K562 (cell line): ENCODE results near the gene GNB2. TPM values are rescaled to one million over a fixed set of nuclear protein-coding genes. Genes with fewer than 3 reads are reported as not detected.

Experiments used
- CCNT2 ChIP-seq: IDR thresholded peaks from 2 replicates; pipeline ENCODE4 v1.6.1; 2011; ENCODE audit warnings: borderline replicate concordance, low read depth, mild to moderate bottlenecking, moderate library complexity, mixed read lengths, low read length; ENCODE audit not compliant: insufficient read length; ENCODE audit errors: extremely low read depth
- DDX20 ChIP-seq: fragments of 450-650 bp; IDR thresholded peaks from 2 replicates; pipeline ENCODE4 v1.6.1; 2016; ENCODE audit warnings: missing genetic modification characterization, low read depth, mild to moderate bottlenecking, missing compliant biosample characterization, moderate library complexity
- FOXJ2 ChIP-seq: fragments of 200-800 bp; sonication (Bioruptor generic); IDR thresholded peaks from 2 replicates; pipeline ENCODE4 v1.6.1; 2016; ENCODE audit warnings: missing genetic modification characterization, missing compliant biosample characterization
- FOXK2 ChIP-seq, 2 experiments: fragments of 450-650 bp; IDR thresholded peaks in 1 of 2; conservative IDR thresholded peaks in 1 of 2; 2 replicates each; pipeline ENCODE4 v1.6.1; 2016; ENCODE audit warnings: low read depth in 2 of 2, mild to moderate bottlenecking in 1 of 2
- MBD2 ChIP-seq: sonication (generic); IDR thresholded peaks from 2 replicates; pipeline ENCODE4 v1.6.1; 2016; ENCODE audit warnings: low read depth, borderline replicate concordance
- MEF2D ChIP-seq: conservative IDR thresholded peaks from 2 replicates; pipeline ENCODE4 v1.6.1; 2016; ENCODE audit warnings: low read depth, missing genetic modification characterization, missing compliant biosample characterization
- NFE2 ChIP-seq: IDR thresholded peaks from 2 replicates; pipeline ENCODE4 v1.6.1; 2014; ENCODE audit warnings: antibody characterized with exemption, low read depth
- NFXL1 ChIP-seq: fragments of 450-650 bp; formaldehyde crosslinking; IDR thresholded peaks from 2 replicates; pipeline ENCODE4 v1.4.0; 2021; ENCODE audit warnings: mild to moderate bottlenecking
- NFYB ChIP-seq: IDR thresholded peaks from 2 replicates; pipeline ENCODE4 v1.6.1; 2011; ENCODE audit warnings: mild to moderate bottlenecking, moderate library complexity; ENCODE audit not compliant: insufficient read length; ENCODE audit errors: extremely low read depth
- NR2F6 ChIP-seq: fragments of 450-650 bp; formaldehyde crosslinking; IDR thresholded peaks from 2 replicates; pipeline ENCODE4 v1.4.0; 2020; ENCODE audit warnings: mild to moderate bottlenecking
- PATZ1 ChIP-seq: fragments of 250-450 bp; sonication (Bioruptor Pico); IDR thresholded peaks from 2 replicates; pipeline ENCODE4 v1.5.0; 2020; ENCODE audit warnings: mild to moderate bottlenecking, borderline replicate concordance
- RCOR1 ChIP-seq, 2 experiments: IDR thresholded peaks; 2 replicates each; pipeline ENCODE4 v1.6.1; 2012; ENCODE audit warnings: low read depth in 2 of 2, low read length in 2 of 2, borderline replicate concordance in 1 of 2, improper control_type of control experiment in 1 of 2
- SMAD1 ChIP-seq: fragments of 150-350 bp; IDR thresholded peaks from 2 replicates; pipeline ENCODE4 v1.6.1; 2014; ENCODE audit warnings: low read length, low read depth; ENCODE audit not compliant: partially characterized antibody
- SMAD3 ChIP-seq: fragments of 450-650 bp; formaldehyde crosslinking; conservative IDR thresholded peaks from 2 replicates; pipeline ENCODE4 v1.4.0; 2020; ENCODE audit warnings: mild to moderate bottlenecking
- SMARCE1 ChIP-seq: fragments of 450-650 bp; IDR thresholded peaks from 2 replicates; pipeline ENCODE4 v1.7.1; 2016; ENCODE audit warnings: mild to moderate bottlenecking
- TAL1 ChIP-seq: fragments of 450-650 bp; IDR thresholded peaks from 2 replicates; pipeline ENCODE4 v1.6.1; 2016; ENCODE audit warnings: mild to moderate bottlenecking
- VEZF1 ChIP-seq: fragments of 200-800 bp; sonication (Bioruptor generic); IDR thresholded peaks from 2 replicates; pipeline ENCODE4 v1.6.1; 2017; ENCODE audit warnings: missing genetic modification characterization, missing compliant biosample characterization
- ZNF133 ChIP-seq: fragments of 250-450 bp; sonication (Bioruptor Pico); IDR thresholded peaks from 2 replicates; pipeline ENCODE4 v1.4.0; 2020; ENCODE audit warnings: mild to moderate bottlenecking
- ZNF445 ChIP-seq: fragments of 250-450 bp; sonication (Bioruptor Pico); IDR thresholded peaks from 2 replicates; pipeline ENCODE4 v1.4.0; 2020; ENCODE audit warnings: low read depth, mild to moderate bottlenecking, moderate library complexity
- ZNF79 ChIP-seq: fragments of 250-450 bp; sonication (Bioruptor Pico); IDR thresholded peaks from 2 replicates; pipeline ENCODE4 v1.4.0; 2020; ENCODE audit warnings: low read depth, mild to moderate bottlenecking, moderate library complexity
- polyA plus RNA-seq, 8 experiments: library from polyadenylated mRNA; depleted of rRNA in 4 of 8; stranded (reverse) in 5 of 8; unstranded in 3 of 8; fragments of >200 nt; fragmentation: Nextera tagmentation in 2 of 8; fragmentation: Illumina TruSeq in 1 of 8; extraction: Ambion mirVana in 2 of 8; extraction: Trizol in 1 of 8; gene quantifications; 2 replicates each; pipeline versions ENCODE4 v1.2.1 to v1.2.3, GENCODE V29; 2011 to 2014; ENCODE audit warnings: inconsistent platforms in 1 of 8, missing spikeins in 1 of 8
- total RNA-seq, 7 experiments: library from RNA; depleted of rRNA in 6 of 7; stranded (reverse); fragments of >200 nt in 6 of 7; fragmentation: Illumina TruSeq in 2 of 7; extraction: Trizol in 2 of 7; gene quantifications; 2 replicates each; pipeline versions ENCODE4 v1.2.1 to v1.2.3, GENCODE V29; 2011 to 2021; ENCODE audit warnings: low replicate concordance in 1 of 7
- TF ChIP-seq, protein P1 (sequence below), 2 experiments: IDR thresholded peaks; 2 replicates each; pipeline ENCODE4 v1.6.1; 2011; ENCODE audit warnings: borderline replicate concordance in 1 of 2, control low read depth in 1 of 2, low read depth in 1 of 2, low read length in 1 of 2, mild to moderate bottlenecking in 1 of 2, mixed read lengths in 1 of 2, moderate library complexity in 1 of 2; ENCODE audit not compliant: insufficient read depth in 1 of 2, insufficient read length in 1 of 2, poor library complexity in 1 of 2, severe bottlenecking in 1 of 2; ENCODE audit errors: extremely low read depth in 1 of 2

The GNB2 gene
- total and polyA plus RNA-seq, 9 of the 15 experiments (the other 6 are each of a cell fraction or from before 2014, with no cell fraction given) = 0.65 to 320 (median 104) TPM

DNA sequence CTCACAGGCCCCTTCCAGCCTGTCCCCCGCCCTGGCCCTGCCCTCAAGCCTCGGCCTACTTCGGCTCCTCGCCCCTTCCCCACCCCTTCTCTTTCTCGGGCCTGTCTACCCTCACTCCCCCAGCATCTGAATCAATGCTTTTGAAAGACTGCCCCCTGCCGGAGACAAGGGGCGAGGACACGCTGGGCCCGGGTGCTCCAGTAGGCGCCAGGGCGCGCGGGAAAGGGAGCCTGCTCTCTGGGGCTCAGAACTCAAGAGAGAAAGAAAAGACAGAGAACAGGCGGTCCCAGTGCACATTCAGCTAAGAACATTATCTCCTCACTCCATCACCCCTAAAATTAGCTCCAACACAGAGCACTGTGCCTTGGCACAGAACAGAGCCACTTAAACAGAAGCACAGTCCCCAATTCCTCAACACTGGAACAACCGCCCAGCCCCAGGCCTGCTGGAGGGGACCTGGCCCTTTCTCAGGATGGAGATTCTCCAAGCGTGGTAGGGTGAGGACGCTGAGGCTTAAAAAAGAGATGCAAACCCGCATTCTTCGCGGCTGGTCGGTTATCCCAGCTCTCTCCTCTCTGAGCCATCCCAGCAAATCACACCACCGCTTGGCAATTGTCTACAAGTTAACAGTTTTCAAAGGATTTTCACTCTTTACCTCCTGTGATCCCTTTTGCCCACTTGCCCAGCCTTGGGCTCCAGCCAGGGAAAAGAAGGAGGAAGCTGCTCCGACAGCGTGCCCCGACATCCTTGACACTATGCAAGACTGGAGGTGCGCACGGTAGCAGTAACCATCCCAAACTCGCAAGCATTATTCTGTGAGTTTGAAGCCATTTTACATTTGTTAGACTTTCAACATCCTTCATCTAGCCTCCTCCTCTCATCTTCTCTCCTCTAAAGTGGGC, 18.4 kb downstream of the GNB2 start (continued):
- no peak for TF ChIP-seq CCNT2
- TF ChIP-seq TAL1 = no peak
- TF ChIP-seq ZNF445 (CRISPR knock-in tag) = no peak
- no peak for TF ChIP-seq NFXL1 (CRISPR knock-in tag)
- no peak for TF ChIP-seq NR2F6 (CRISPR knock-in tag)
- TF ChIP-seq FOXK2 (conservative IDR thresholded peaks at IDR 0.05 in 1 of 2, IDR thresholded peaks at IDR 0.05 in 1 of 2; ENCODE audit: low read depth in 2 of 2) = no peak
- no peak for TF ChIP-seq FOXJ2 (tag)
- TF ChIP-seq ZNF133 (CRISPR knock-in tag) = no peak
- no peak for TF ChIP-seq SMAD3 (CRISPR knock-in tag)
- no peak; the same call in 1 of the 2 replicates for TF ChIP-seq NFE2
- TF ChIP-seq, protein P1, sequence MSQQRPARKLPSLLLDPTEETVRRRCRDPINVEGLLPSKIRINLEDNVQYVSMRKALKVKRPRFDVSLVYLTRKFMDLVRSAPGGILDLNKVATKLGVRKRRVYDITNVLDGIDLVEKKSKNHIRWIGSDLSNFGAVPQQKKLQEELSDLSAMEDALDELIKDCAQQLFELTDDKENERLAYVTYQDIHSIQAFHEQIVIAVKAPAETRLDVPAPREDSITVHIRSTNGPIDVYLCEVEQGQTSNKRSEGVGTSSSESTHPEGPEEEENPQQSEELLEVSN (IDR thresholded peaks at IDR 0.05; ENCODE audit: borderline replicate concordance in 1 of 2, extremely low read depth in 1 of 2, insufficient read depth in 1 of 2, insufficient read length in 1 of 2, low read depth in 1 of 2, low read length in 1 of 2, poor library complexity in 1 of 2, severe bottlenecking in 1 of 2) = peak; percentile 62 to 93
- peak; percentile 23 for TF ChIP-seq SMAD1
- no peak for TF ChIP-seq DDX20
- TF ChIP-seq RCOR1 (IDR thresholded peaks at IDR 0.05; ENCODE audit: borderline replicate concordance in 1 of 2, low read depth in 2 of 2, low read length in 2 of 2) = 0 out of 4 replicates have a peak, but pooled peaks of 1 of the 2 experiments have one; percentile 64
- no peak for TF ChIP-seq ZNF79 (CRISPR knock-in tag)
- TF ChIP-seq NFYB = no peak
- no peak for TF ChIP-seq MBD2
- no peak for TF ChIP-seq PATZ1
- no peak for TF ChIP-seq SMARCE1
- TF ChIP-seq MEF2D (tag) = no peak
- peak; percentile 77 for TF ChIP-seq VEZF1
- TF ChIP-seq, all 486 proteins: peak for 70
